H1 (cell line): ENCODE measurements around the gene PNMA8B. TPM values are rescaled to one million over a fixed set of nuclear protein-coding genes. Genes with fewer than 3 reads are reported as not detected.

Experiments
- CTCF ChIA-PET: fragments of 300-600 bp; sonication (Branson Sonifier 250); formaldehyde crosslinking; loops from one replicate; lab custom pipeline; 2021; ENCODE audit not compliant: partially characterized antibody; lab: Charles Lee
- POLR2A ChIA-PET: fragments of 300-600 bp; sonication (Branson Sonifier 250); formaldehyde crosslinking; loops from one replicate; lab custom pipeline; 2021; ENCODE audit warnings: inconsistent platforms; ENCODE audit not compliant: partially characterized antibody; lab: Charles Lee
- DNase-seq, 2 experiments: peaks; one replicate each; pipeline versions ENCODE4 v3.0.0 to v3.0.0-alpha.2; 2010 to 2022; ENCODE audit warnings: low spot score in 2 of 2, low read depth in 1 of 2, mixed read lengths in 1 of 2
- FAIRE-seq: peaks from 2 replicates; lab custom pipeline; 2011; peaks lifted over from hg19 to GRCh38; lab: Jason Lieb, UNC
- H2AFZ ChIP-seq: 2 replicates; pipeline ENCODE4 v1.8.1; 2012; ENCODE audit warnings: low read length, inconsistent platforms
- H2AK5ac ChIP-seq: 2 replicates; pipeline ENCODE4 v1.6.1; 2013; ENCODE audit warnings: low read depth, low read length
- H2BK120ac ChIP-seq: replicated peaks from 2 replicates; pipeline ENCODE3; 2013; ENCODE audit warnings: low read depth, low read length, inconsistent platforms
- H2BK12ac ChIP-seq: 2 replicates; pipeline ENCODE4 v1.6.1; 2013; ENCODE audit warnings: low read depth, low read length
- H2BK15ac ChIP-seq: 2 replicates; pipeline ENCODE4 v1.6.1; 2013; ENCODE audit warnings: low read length
- H2BK20ac ChIP-seq: 2 replicates; pipeline ENCODE4 v1.6.1; 2013; ENCODE audit warnings: low read length
- H2BK5ac ChIP-seq: 2 replicates; pipeline ENCODE4 v1.6.1; 2013; ENCODE audit warnings: low read depth, low read length
- H3K14ac ChIP-seq: 2 replicates; pipeline ENCODE4 v1.6.1; 2013; ENCODE audit warnings: inconsistent platforms; ENCODE audit not compliant: insufficient read length
- H3K18ac ChIP-seq: 2 replicates; pipeline ENCODE4 v1.6.1; 2013; ENCODE audit warnings: low read length; ENCODE audit errors: extremely low read depth
- H3K23ac ChIP-seq: 2 replicates; pipeline ENCODE4 v1.6.1; 2013; ENCODE audit warnings: inconsistent platforms; ENCODE audit not compliant: insufficient read length
- H3K23me2 ChIP-seq: 2 replicates; pipeline ENCODE4 v1.6.1; 2013; ENCODE audit warnings: low read depth, low read length
- H3K27ac ChIP-seq: 2 replicates; pipeline ENCODE4 v1.6.1; 2011; ENCODE audit warnings: low read depth, low read length, inconsistent platforms
- H3K27me3 ChIP-seq, 4 experiments: replicated peaks in 1 of 4; 1 replicate in 1 of 4; 2 replicates in 3 of 4; pipeline versions ENCODE4 v1.6.1 to v1.8.1; 2011 to 2013; ENCODE audit warnings: low read length in 3 of 4, mild to moderate bottlenecking in 3 of 4, inconsistent platforms in 2 of 4, mixed read lengths in 2 of 4, moderate library complexity in 1 of 4; ENCODE audit not compliant: control insufficient read depth in 3 of 4, insufficient read depth in 3 of 4; ENCODE audit errors: extremely low read depth in 1 of 4
- H3K36me3 ChIP-seq, 4 experiments: 2 replicates each; pipeline versions ENCODE4 v1.6.1 to v1.8.1; 2011 to 2013; ENCODE audit warnings: mild to moderate bottlenecking in 4 of 4, low read length in 3 of 4, moderate library complexity in 2 of 4, control low read depth in 1 of 4, inconsistent platforms in 1 of 4; ENCODE audit not compliant: insufficient read depth in 4 of 4, control insufficient read depth in 2 of 4
- H3K4ac ChIP-seq: replicated peaks from 2 replicates; pipeline ENCODE3; 2013; ENCODE audit warnings: low read length, low read depth, mixed read lengths, inconsistent platforms; ENCODE audit not compliant: insufficient read length
- H3K4me1 ChIP-seq, 4 experiments: replicated peaks in 1 of 4; 1 replicate in 1 of 4; 2 replicates in 3 of 4; pipeline versions ENCODE4 v1.6.1 to v1.8.1; 2011 to 2013; ENCODE audit warnings: low read length in 3 of 4, inconsistent platforms in 2 of 4, mixed read lengths in 1 of 4; ENCODE audit not compliant: insufficient read depth in 4 of 4, control insufficient read depth in 3 of 4
- H3K4me2 ChIP-seq, 2 experiments: 2 replicates each; pipeline versions ENCODE4 v1.6.1 to v1.8.1; 2011 to 2013; ENCODE audit warnings: low read depth in 2 of 2, low read length in 2 of 2, control low read depth in 1 of 2, inconsistent platforms in 1 of 2, mild to moderate bottlenecking in 1 of 2; ENCODE audit not compliant: insufficient read depth in 1 of 2
- H3K4me3 ChIP-seq, 4 experiments: fragments of 200-600, 300-600 bp in 1 of 4; sonication (generic), shearing (Covaris generic), sonication (Bioruptor Twin) in 1 of 4; 2 replicates each; pipeline versions ENCODE4 v1.5.1 to v1.8.1; 2011 to 2016; ENCODE audit warnings: low read length in 4 of 4, low read depth in 3 of 4, control low read depth in 2 of 4, inconsistent platforms in 2 of 4, mild to moderate bottlenecking in 2 of 4, mixed read lengths in 1 of 4, moderate library complexity in 1 of 4; ENCODE audit not compliant: insufficient read depth in 2 of 4; ENCODE audit errors: extremely low read depth in 1 of 4
- H3K56ac ChIP-seq: replicated peaks from 2 replicates; pipeline ENCODE3; 2013; ENCODE audit warnings: low read depth, mild to moderate bottlenecking, mixed read lengths, low read length, inconsistent platforms; ENCODE audit not compliant: insufficient read length
- H3K79me1 ChIP-seq: 2 replicates; pipeline ENCODE4 v1.6.1; 2013; ENCODE audit warnings: low read depth, low read length, control low read depth
- H3K79me2 ChIP-seq, 2 experiments: 2 replicates each; pipeline versions ENCODE4 v1.6.1 to v1.8.1; 2012 to 2013; ENCODE audit warnings: low read length in 2 of 2, mild to moderate bottlenecking in 2 of 2, inconsistent platforms in 1 of 2; ENCODE audit not compliant: insufficient read depth in 2 of 2, control insufficient read depth in 1 of 2
- H3K9ac ChIP-seq, 4 experiments: replicated peaks in 1 of 4; 1 replicate in 1 of 4; 2 replicates in 3 of 4; pipeline versions ENCODE4 v1.6.1 to v1.8.1; 2011 to 2013; ENCODE audit warnings: low read depth in 3 of 4, low read length in 3 of 4, control low read depth in 2 of 4, mild to moderate bottlenecking in 2 of 4, moderate library complexity in 2 of 4, inconsistent platforms in 1 of 4; ENCODE audit errors: extremely low read depth in 1 of 4
- H3K9me3 ChIP-seq, 2 experiments: 2 replicates each; pipeline versions ENCODE4 v1.6.1 to v1.8.1; 2012 to 2013; ENCODE audit warnings: mild to moderate bottlenecking in 2 of 2, moderate library complexity in 2 of 2, control low read depth in 1 of 2, inconsistent platforms in 1 of 2, low read depth in 1 of 2, low read length in 1 of 2, mixed read lengths in 1 of 2; ENCODE audit not compliant: insufficient read depth in 2 of 2
- H4K20me1 ChIP-seq, 2 experiments: replicated peaks in 1 of 2; 2 replicates each; pipeline versions ENCODE3 to v1.8.1; 2011 to 2013; ENCODE audit warnings: inconsistent platforms in 2 of 2, low read length in 2 of 2, mild to moderate bottlenecking in 1 of 2; ENCODE audit not compliant: insufficient read depth in 2 of 2, control insufficient read depth in 1 of 2
- H4K5ac ChIP-seq: 2 replicates; pipeline ENCODE4 v1.6.1; 2013; ENCODE audit warnings: low read length, low read depth, mixed read lengths, inconsistent platforms; ENCODE audit not compliant: insufficient read length
- H4K8ac ChIP-seq: 2 replicates; pipeline ENCODE4 v1.8.0; 2013; ENCODE audit warnings: mild to moderate bottlenecking, moderate library complexity, low read length, inconsistent platforms; ENCODE audit not compliant: insufficient read depth; ENCODE audit errors: extremely low read depth
- H4K91ac ChIP-seq: replicated peaks from 2 replicates; pipeline ENCODE3; 2013; ENCODE audit warnings: low read length, mixed read lengths, inconsistent platforms; ENCODE audit not compliant: insufficient read length
- SP1 ChIP-seq: IDR thresholded peaks from 2 replicates; pipeline ENCODE4 v1.6.1; 2011; ENCODE audit warnings: low read depth, low read length
- WGBS, 2 experiments: shearing (Covaris generic) in 1 of 2; methylation state at CpG; one replicate each; pipeline versions ENCODE4 v1.1.6 to v1.1.7; 2013 to 2015; ENCODE audit warnings: low lambda C conversion rate in 2 of 2, mixed read lengths in 2 of 2, inconsistent platforms in 1 of 2, low coverage in 1 of 2, missing lambda C conversion rate in 1 of 2; ENCODE audit not compliant: insufficient replicate concordance in 2 of 2, insufficient coverage in 1 of 2, insufficient read length in 1 of 2; ENCODE audit errors: extremely low coverage in 1 of 2, missing lambda C conversion rate in 1 of 2; 5-methylcytosine and 5-hydroxymethylcytosine counted together
- polyA plus RNA-seq, 7 experiments: library from polyadenylated mRNA; depleted of rRNA in 3 of 7; stranded (reverse) in 5 of 7; unstranded in 2 of 7; fragments of >200 nt in 5 of 7; fragments of 200-250 nt in 2 of 7; gene quantifications; 1 replicate in 5 of 7; 2 replicates in 1 of 7; 4 replicates in 1 of 7; pipeline versions ENCODE4 v1.2.1 to v1.2.3, GENCODE V29; 2011 to 2013; ENCODE audit warnings: missing spikeins in 2 of 7, mixed read lengths in 2 of 7
- total RNA-seq: library from RNA; stranded (reverse); fragmentation: NEBNext Ultra II Directional; extraction: Animal tissue kit (Norgen Biotek cat#: 25700); gene quantifications from 2 replicates; pipeline ENCODE4 v1.2.1, GENCODE V29; 2021
- TF ChIP-seq, protein P1 (sequence below), 3 experiments: IDR thresholded peaks; 1 replicate in 2 of 3; 2 replicates in 1 of 3; pipeline versions ENCODE4 v1.5.1 to v1.6.1; 2011; ENCODE audit warnings: low read length in 3 of 3, mild to moderate bottlenecking in 3 of 3, inconsistent platforms in 2 of 3, low read depth in 1 of 3, moderate library complexity in 1 of 3; ENCODE audit not compliant: insufficient read depth in 1 of 3; ENCODE audit errors: control extremely low read depth in 1 of 3

The PNMA8B gene
- total and polyA plus RNA-seq, 2 of the 8 experiments (the other 6 are each of a cell fraction or from before 2014, with no cell fraction given): 0.48 to 1.4 TPM

DNA sequence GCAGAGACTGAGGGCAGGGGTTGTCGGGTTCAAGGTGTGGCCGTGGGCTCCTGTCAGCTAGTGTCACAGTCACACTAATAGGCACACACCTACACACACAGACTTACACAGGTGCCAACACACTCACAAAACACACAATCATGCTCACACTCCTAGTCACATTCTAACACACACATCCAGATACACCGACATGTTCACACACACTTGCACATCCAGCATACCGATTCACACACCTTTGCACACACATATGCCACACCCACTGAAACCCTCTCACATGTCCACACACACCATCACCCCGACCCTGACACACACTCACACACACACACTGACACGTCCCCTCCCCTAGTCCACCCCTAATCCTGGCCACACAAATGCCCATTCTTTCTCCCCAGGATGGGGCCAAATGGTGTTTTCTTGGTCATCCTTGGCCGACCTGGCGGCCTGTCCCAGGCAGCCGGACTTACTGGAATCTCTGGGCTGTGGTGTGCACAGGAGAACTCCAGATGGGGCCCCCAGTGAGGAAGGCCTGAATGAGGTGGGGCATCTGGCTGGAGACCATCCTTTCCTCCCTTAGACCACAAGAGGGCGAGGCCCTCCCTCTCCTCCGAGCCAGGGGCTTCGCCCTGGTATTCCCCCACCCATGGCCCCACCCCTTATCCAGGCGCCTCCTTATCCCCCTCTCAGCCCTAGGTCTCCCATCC is 19.1 kb upstream of the PNMA8B start:
- H2BK15ac ChIP-seq: peak overlapping the region; percentile 92; the same call in 1 of the 2 replicates
- H3K4me3 ChIP-seq: no peak overlapping the region
- no peak overlapping the region for H3K27ac ChIP-seq
- H3K9ac ChIP-seq: peak overlapping the region in 1 of 4 experiments; percentile 6; a peak in 1 of 7 replicates
- DNase-seq (peak in 1 of 2 experiments; percentile 49), FAIRE-seq (no peak)
- H2BK120ac ChIP-seq: peak overlapping the region; percentile 54
- CTCF ChIA-PET: interaction anchor here (0.6 to 7.8 kb wide), 30 partner anchors 10 to 459 kb away, joined by 3 to 95 read pairs (median 5); partner anchors contain the start of genes CCDC8 and PNMA8B
- H3K18ac ChIP-seq: no peak overlapping the region
- peak overlapping the region; percentile 40 for H4K91ac ChIP-seq
- no peak overlapping the region for H3K23ac ChIP-seq
- no peaks in the 10 kb centered on the region for H3K27me3 ChIP-seq
- no peak overlapping the region for H4K5ac ChIP-seq
- no peaks in the 10 kb centered on the region for H3K4me1 ChIP-seq
- H3K4ac ChIP-seq: peak overlapping the region; percentile 78
- POLR2A ChIA-PET: no interaction called here
- no peak overlapping the region for H2BK5ac ChIP-seq
- H2AFZ ChIP-seq: no peak overlapping the region
- no peak overlapping the region for H3K14ac ChIP-seq
- H3K79me2 ChIP-seq: no peaks in the 10 kb centered on the region
- no peak overlapping the region for H3K56ac ChIP-seq
- H3K79me1 ChIP-seq: no peaks in the 10 kb centered on the region
- peak overlapping the region; percentile 6; the same call in 1 of the 2 replicates for H2BK12ac ChIP-seq
- no peak overlapping the region for H4K8ac ChIP-seq
- H4K20me1 ChIP-seq: peaks cover 0 to 3% of the 10 kb centered on the region in 2 experiments
- H3K4me2 ChIP-seq: no peak overlapping the region
- no peaks in the 10 kb centered on the region for H3K9me3 ChIP-seq
- 84% methylated on average over 10 of the region's 13 CpGs; no CpG with 5 or more reads in 1 of the 2 experiments for WGBS, 2 experiments
- TF ChIP-seq, protein P1, sequence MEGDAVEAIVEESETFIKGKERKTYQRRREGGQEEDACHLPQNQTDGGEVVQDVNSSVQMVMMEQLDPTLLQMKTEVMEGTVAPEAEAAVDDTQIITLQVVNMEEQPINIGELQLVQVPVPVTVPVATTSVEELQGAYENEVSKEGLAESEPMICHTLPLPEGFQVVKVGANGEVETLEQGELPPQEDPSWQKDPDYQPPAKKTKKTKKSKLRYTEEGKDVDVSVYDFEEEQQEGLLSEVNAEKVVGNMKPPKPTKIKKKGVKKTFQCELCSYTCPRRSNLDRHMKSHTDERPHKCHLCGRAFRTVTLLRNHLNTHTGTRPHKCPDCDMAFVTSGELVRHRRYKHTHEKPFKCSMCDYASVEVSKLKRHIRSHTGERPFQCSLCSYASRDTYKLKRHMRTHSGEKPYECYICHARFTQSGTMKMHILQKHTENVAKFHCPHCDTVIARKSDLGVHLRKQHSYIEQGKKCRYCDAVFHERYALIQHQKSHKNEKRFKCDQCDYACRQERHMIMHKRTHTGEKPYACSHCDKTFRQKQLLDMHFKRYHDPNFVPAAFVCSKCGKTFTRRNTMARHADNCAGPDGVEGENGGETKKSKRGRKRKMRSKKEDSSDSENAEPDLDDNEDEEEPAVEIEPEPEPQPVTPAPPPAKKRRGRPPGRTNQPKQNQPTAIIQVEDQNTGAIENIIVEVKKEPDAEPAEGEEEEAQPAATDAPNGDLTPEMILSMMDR (IDR thresholded peaks at IDR 0.05; ENCODE audit: control extremely low read depth in 1 of 3, insufficient read depth in 1 of 3, low read depth in 1 of 3, low read length in 3 of 3): peak in 2 of 3 experiments; percentile 33 to 50; a peak in 2 of 4 replicates
- no peak for TF ChIP-seq SP1
- H3K23me2 ChIP-seq: peaks cover 3% of the 10 kb centered on the region; the same call in 1 of the 2 replicates
- H3K36me3 ChIP-seq: no peaks in the 10 kb centered on the region
- peak overlapping the region; percentile 100; the same call in 1 of the 2 replicates for H2AK5ac ChIP-seq
- no peak overlapping the region for H2BK20ac ChIP-seq
